ENCODE data around the gene PRRT4. TPM values are rescaled to one million over a fixed set of nuclear protein-coding genes. Genes with fewer than 3 reads are reported as not detected.

The PRRT4 gene
- total RNA-seq, 1 donor from 2014 or later = 0.54 TPM

DNA sequence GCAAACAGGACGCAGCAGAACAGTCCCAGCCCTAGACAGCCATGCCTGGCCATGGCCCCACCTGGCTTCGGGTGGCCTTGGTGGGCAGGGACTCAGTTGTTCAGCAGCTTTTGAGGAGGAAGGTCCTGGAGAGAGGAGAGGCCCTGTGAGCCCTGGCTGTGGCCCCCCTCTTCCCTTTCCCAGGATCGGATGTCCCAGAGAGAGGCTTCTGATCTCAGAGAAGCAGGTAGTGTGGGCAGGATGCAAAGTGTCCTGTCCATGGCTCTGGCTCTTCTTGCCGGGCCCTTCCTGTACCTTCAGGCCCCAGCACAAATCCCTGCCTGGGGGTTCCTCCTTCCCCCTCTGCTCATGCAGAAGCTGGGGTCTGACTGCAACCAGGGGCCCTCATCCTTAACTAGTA, 1.6 kb downstream of the PRRT4 start:
- Mint-ChIP-seq H3K9me3 (ENCODE audit: unreplicated experiment) (no peaks in the 10 kb centered on the region), H3K4me3 (ENCODE audit: unreplicated experiment) (no peak overlapping the region), H3K27ac (ENCODE audit: unreplicated experiment) (no peak overlapping the region), H3K4me1 (ENCODE audit: unreplicated experiment) (peaks cover 14% of the 10 kb centered on the region), H3K36me3 (ENCODE audit: unreplicated experiment) (no peaks in the 10 kb centered on the region), H3K27me3 (ENCODE audit: unreplicated experiment) (peaks cover 50% of the 10 kb centered on the region)
- TF ChIP-seq, protein P1, sequence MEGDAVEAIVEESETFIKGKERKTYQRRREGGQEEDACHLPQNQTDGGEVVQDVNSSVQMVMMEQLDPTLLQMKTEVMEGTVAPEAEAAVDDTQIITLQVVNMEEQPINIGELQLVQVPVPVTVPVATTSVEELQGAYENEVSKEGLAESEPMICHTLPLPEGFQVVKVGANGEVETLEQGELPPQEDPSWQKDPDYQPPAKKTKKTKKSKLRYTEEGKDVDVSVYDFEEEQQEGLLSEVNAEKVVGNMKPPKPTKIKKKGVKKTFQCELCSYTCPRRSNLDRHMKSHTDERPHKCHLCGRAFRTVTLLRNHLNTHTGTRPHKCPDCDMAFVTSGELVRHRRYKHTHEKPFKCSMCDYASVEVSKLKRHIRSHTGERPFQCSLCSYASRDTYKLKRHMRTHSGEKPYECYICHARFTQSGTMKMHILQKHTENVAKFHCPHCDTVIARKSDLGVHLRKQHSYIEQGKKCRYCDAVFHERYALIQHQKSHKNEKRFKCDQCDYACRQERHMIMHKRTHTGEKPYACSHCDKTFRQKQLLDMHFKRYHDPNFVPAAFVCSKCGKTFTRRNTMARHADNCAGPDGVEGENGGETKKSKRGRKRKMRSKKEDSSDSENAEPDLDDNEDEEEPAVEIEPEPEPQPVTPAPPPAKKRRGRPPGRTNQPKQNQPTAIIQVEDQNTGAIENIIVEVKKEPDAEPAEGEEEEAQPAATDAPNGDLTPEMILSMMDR (IDR thresholded peaks at IDR 0.05) = no peak
- no peak for DNase-seq (ENCODE audit: extremely low spot score, unreplicated experiment)

GRCh38 chr7:128359336-128359735, 2.2 kb downstream of the PRRT4 start:
- Mint-ChIP-seq H3K27me3 (ENCODE audit: unreplicated experiment) (peaks cover 44% of the 10 kb centered on the region), H3K36me3 (ENCODE audit: unreplicated experiment) (no peaks in the 10 kb centered on the region), H3K4me1 (ENCODE audit: unreplicated experiment) (peaks cover 14% of the 10 kb centered on the region), H3K9me3 (ENCODE audit: unreplicated experiment) (no peaks in the 10 kb centered on the region), H3K4me3 (ENCODE audit: unreplicated experiment) (no peak overlapping the region), H3K27ac (ENCODE audit: unreplicated experiment) (no peak overlapping the region)
- TF ChIP-seq, protein P1 (IDR thresholded peaks at IDR 0.05) = no peak
- no peak for DNase-seq (ENCODE audit: extremely low spot score, unreplicated experiment)

DNA sequence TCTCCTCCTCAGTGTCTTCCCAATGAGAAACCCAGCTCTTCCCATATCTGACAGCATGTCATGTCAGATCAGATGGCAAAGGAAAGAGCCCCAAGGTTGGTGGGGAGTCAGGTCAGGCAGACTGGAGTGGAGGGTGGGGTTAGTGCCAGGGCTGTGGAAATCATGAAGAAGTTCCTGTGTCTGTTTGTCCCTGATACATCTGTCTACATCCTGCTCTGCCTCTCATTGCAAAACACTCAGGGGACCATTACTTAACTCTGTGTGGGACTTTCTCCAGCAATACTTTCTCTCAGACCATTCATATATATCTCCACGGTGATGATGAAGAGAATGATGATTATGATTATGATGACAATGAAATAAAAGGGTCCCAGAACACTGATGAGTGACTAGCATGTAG, 3.3 kb downstream of the PRRT4 start:
- no peak for DNase-seq (ENCODE audit: extremely low spot score, unreplicated experiment)
- no peaks in the 10 kb centered on the region for H3K36me3 Mint-ChIP-seq (ENCODE audit: unreplicated experiment)
- H3K9me3 Mint-ChIP-seq (ENCODE audit: unreplicated experiment) = no peaks in the 10 kb centered on the region
- H3K27me3 Mint-ChIP-seq (ENCODE audit: unreplicated experiment) = peaks cover 42% of the 10 kb centered on the region
- H3K4me3 Mint-ChIP-seq (ENCODE audit: unreplicated experiment) = no peak overlapping the region
- peaks cover 14% of the 10 kb centered on the region for H3K4me1 Mint-ChIP-seq (ENCODE audit: unreplicated experiment)
- no peak overlapping the region for H3K27ac Mint-ChIP-seq (ENCODE audit: unreplicated experiment)
- TF ChIP-seq, protein P1 (IDR thresholded peaks at IDR 0.05) = no peak

GRCh38 chr7:128357217-128357613, 4.3 kb downstream of the PRRT4 start:
- H3K4me3 Mint-ChIP-seq (ENCODE audit: unreplicated experiment) = no peak overlapping the region
- H3K27ac Mint-ChIP-seq (ENCODE audit: unreplicated experiment) = no peak overlapping the region
- H3K36me3 Mint-ChIP-seq (ENCODE audit: unreplicated experiment) = no peaks in the 10 kb centered on the region
- peaks cover 12% of the 10 kb centered on the region for H3K4me1 Mint-ChIP-seq (ENCODE audit: unreplicated experiment)
- TF ChIP-seq, protein P1 (IDR thresholded peaks at IDR 0.05) = no peak
- DNase-seq (ENCODE audit: extremely low spot score, unreplicated experiment) = no peak
- H3K27me3 Mint-ChIP-seq (ENCODE audit: unreplicated experiment) = peaks cover 38% of the 10 kb centered on the region
- no peaks in the 10 kb centered on the region for H3K9me3 Mint-ChIP-seq (ENCODE audit: unreplicated experiment)

DNA sequence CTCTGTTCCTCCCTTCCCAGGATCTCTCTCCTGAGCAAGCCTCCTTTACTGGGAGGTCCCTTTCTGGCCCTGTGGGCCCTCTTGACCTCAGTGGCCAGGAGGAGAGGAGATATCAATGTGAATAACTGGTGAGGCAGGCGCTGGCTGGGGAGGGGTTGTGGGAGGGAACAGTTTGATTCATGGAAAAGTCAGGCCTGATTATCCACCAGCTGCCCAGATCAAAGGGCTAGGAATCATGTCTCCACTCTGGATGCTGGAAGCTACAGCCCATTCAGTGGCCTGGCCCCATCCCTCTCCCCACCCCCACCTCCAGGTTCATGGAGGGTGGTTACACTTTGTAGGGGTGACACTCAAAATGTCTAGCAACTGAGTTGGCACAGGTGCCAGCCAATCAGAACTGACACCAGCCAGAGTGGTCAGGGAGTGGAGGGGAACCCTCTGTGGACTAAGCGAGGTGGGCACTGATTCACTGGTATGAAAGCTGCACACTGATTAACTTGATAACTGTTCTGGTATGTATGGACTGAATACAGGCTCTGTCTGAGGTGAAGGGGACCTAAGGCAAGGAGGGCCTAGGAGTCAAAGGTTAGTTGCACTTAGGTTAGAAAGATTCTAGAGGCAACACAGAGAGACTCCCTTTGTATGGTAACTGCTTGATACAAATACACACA, 4.8 kb downstream of the PRRT4 start:
- Mint-ChIP-seq H3K4me1 (ENCODE audit: unreplicated experiment) (peaks cover 6% of the 10 kb centered on the region), H3K36me3 (ENCODE audit: unreplicated experiment) (no peaks in the 10 kb centered on the region)

More for the DNA sequence above, 4.8 kb downstream of the PRRT4 start:
- no peak overlapping the region for H3K27ac Mint-ChIP-seq (ENCODE audit: unreplicated experiment)
- peaks cover 33% of the 10 kb centered on the region for H3K27me3 Mint-ChIP-seq (ENCODE audit: unreplicated experiment)
- no peak overlapping the region for H3K4me3 Mint-ChIP-seq (ENCODE audit: unreplicated experiment)
- TF ChIP-seq, protein P1 (IDR thresholded peaks at IDR 0.05) = no peak
- no peaks in the 10 kb centered on the region for H3K9me3 Mint-ChIP-seq (ENCODE audit: unreplicated experiment)
- DNase-seq (ENCODE audit: extremely low spot score, unreplicated experiment) = peak; percentile 64
